Activated CD8-positive, alpha-beta T cell treated with anti-CD3 and anti-CD28 coated beads for 36 hours (primary cell): Measurements from ENCODE around the gene PLCE1. TPM values are rescaled to one million over a fixed set of nuclear protein-coding genes. Genes with fewer than 3 reads are reported as not detected.
"Not testable (repeated sequence)": the region's sequence is repeated elsewhere in the genome, so short reads cannot be mapped to it uniquely, and the experiment has no call there.

Experiments
- ATAC-seq: fragments of 200-7000 bp; cut with Tn5 transposase; one replicate; pipeline ENCODE4 v1.10.0; 2021; ENCODE audit warnings: mild to moderate bottlenecking, moderate library complexity
- CTCF ChIA-PET: fragments of 350-600 bp; sonication (Branson Sonifier 250); formaldehyde crosslinking; loops from one replicate; lab custom pipeline; 2021; ENCODE audit warnings: antibody characterized with exemption; lab: Charles Lee
- POLR2A ChIA-PET: fragments of 350-600 bp; sonication (Branson Sonifier 250); formaldehyde crosslinking; loops from one replicate; lab custom pipeline; 2021; ENCODE audit warnings: antibody characterized with exemption; lab: Charles Lee
- DNase-seq: peaks from one replicate; pipeline ENCODE4 v3.0.0-alpha.2; 2020
- H3K27ac Mint-ChIP-seq: one replicate; pipeline ENCODE4 v1.8.0; 2021; ENCODE audit warnings: mild to moderate bottlenecking, mixed read lengths
- H3K27me3 Mint-ChIP-seq: one replicate; pipeline ENCODE4 v1.8.0; 2021; ENCODE audit warnings: mixed read lengths
- H3K36me3 Mint-ChIP-seq: one replicate; pipeline ENCODE4 v1.8.0; 2021; ENCODE audit warnings: low read depth, mixed read lengths
- H3K4me1 Mint-ChIP-seq: one replicate; pipeline ENCODE4 v1.8.0; 2021; ENCODE audit warnings: low read depth, mixed read lengths
- H3K4me3 Mint-ChIP-seq: one replicate; pipeline ENCODE4 v1.8.0; 2021; ENCODE audit warnings: mild to moderate bottlenecking, moderate library complexity, mixed read lengths
- H3K9me3 Mint-ChIP-seq: one replicate; pipeline ENCODE4 v1.8.0; 2021; ENCODE audit warnings: mixed read lengths
- CTCF ChIP-seq: fragments of 200-600 bp; IDR thresholded peaks from one replicate; pipeline ENCODE4 v1.8.0; 2022; ENCODE audit warnings: antibody characterized with exemption, mild to moderate bottlenecking
- intact Hi-C: fragments of 100-400 bp; cut with micrococcal nuclease; formaldehyde crosslinking; loops from one replicate; pipeline ENCODE4 v1.10.0; 2022
- total RNA-seq, 2 experiments: library from RNA; stranded (reverse); gene quantifications; one replicate each; pipeline ENCODE4 v1.2.3, GENCODE V29; 2021

Gene PLCE1
- total RNA-seq, 2 experiments from 2014 or later: not detected

DNA sequence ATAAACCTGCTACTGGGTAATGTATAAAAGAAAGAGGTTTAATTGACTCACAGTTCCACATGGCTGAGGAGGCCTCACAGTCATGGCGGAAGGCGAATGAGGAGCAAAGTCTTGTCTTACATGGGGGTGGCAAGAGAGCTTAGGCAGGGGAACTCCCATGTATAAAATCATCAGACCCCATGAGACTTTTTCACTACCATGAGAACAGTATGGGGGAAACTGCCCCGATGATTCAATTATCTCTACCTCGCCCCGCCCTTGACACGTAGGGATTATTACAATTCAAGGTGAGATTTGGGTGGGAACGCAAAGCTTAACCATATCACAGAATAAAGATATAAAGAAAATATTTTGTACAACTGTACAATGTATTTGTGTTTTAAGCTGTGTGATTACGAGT, 39.4 kb upstream of the PLCE1 start:
- intact Hi-C loops: no loop called here

GRCh38 chr10:93954726-93955363, 38.9 kb upstream of the PLCE1 start:
- intact Hi-C loops: no loop called here
- Mint-ChIP-seq H3K27me3 (no peaks in the 10 kb centered on the region), H3K27ac (no peak overlapping the region), H3K9me3 (no peaks in the 10 kb centered on the region), H3K4me1 (no peaks in the 10 kb centered on the region), H3K36me3 (no peaks in the 10 kb centered on the region), H3K4me3 (no peak overlapping the region)
- ChIA-PET CTCF (interaction anchor here (1.3 kb wide), 1 partner anchor 24 kb away, joined by 3 read pairs; no protein-coding TSS in a partner anchor), POLR2A (no interaction called here)
- ATAC-seq (no peak), DNase-seq (no peak)
- no peak for TF ChIP-seq CTCF

More for the DNA sequence above, 39.4 kb upstream of the PLCE1 start:
- ChIA-PET POLR2A (no interaction called here), CTCF (interaction anchor here (1.3 kb wide), 1 partner anchor 24 kb away, joined by 3 read pairs; no protein-coding TSS in a partner anchor)
- H3K27ac Mint-ChIP-seq: no peak overlapping the region
- ATAC-seq (no peak), DNase-seq (no peak)
- H3K36me3 Mint-ChIP-seq: no peaks in the 10 kb centered on the region
- H3K4me1 Mint-ChIP-seq: no peaks in the 10 kb centered on the region
- TF ChIP-seq CTCF: no peak
- no peak overlapping the region for H3K4me3 Mint-ChIP-seq
- H3K9me3 Mint-ChIP-seq: no peaks in the 10 kb centered on the region
- no peaks in the 10 kb centered on the region for H3K27me3 Mint-ChIP-seq

- H3K4me3 Mint-ChIP-seq: no peak overlapping the region
- DNase-seq (no peak), ATAC-seq (no peak)
- POLR2A ChIA-PET: no interaction called here
- intact Hi-C loops: no loop called here
- CTCF ChIA-PET: no interaction called here
- H3K27ac Mint-ChIP-seq: no peak overlapping the region
- no peaks in the 10 kb centered on the region for H3K36me3 Mint-ChIP-seq
- no peaks in the 10 kb centered on the region for H3K27me3 Mint-ChIP-seq
- H3K9me3 Mint-ChIP-seq: no peaks in the 10 kb centered on the region
- H3K4me1 Mint-ChIP-seq: no peaks in the 10 kb centered on the region
- TF ChIP-seq CTCF: no peak
Observed at GRCh38 chr10:93958834-93959233, 34.9 kb upstream of the PLCE1 start.

DNA sequence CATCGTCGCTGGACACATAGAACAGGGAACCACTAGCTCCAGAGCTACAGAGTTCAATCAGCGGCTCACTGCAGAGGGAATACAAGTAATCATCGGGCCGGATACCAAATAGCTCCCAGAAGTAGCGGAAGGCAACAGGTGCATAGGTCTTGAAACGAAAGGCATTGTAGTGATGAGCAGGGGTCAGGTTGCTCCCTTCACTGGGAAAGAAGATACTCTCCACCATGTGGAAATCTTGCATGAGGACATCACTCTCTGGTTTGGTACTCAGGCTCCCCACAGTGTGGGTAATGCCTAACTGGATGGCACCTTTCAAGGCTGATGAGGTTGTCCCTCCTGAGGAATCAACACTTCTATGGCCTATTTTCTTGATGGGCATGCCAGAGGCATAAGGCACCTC, 32.7 kb upstream of the PLCE1 start:
- H3K27me3 Mint-ChIP-seq, H3K9me3 Mint-ChIP-seq, H3K36me3 Mint-ChIP-seq, POLR2A ChIA-PET, intact Hi-C loops, DNase-seq, H3K4me3 Mint-ChIP-seq, CTCF ChIA-PET, H3K27ac Mint-ChIP-seq, H3K4me1 Mint-ChIP-seq, ATAC-seq: not testable (repeated sequence)

DNA sequence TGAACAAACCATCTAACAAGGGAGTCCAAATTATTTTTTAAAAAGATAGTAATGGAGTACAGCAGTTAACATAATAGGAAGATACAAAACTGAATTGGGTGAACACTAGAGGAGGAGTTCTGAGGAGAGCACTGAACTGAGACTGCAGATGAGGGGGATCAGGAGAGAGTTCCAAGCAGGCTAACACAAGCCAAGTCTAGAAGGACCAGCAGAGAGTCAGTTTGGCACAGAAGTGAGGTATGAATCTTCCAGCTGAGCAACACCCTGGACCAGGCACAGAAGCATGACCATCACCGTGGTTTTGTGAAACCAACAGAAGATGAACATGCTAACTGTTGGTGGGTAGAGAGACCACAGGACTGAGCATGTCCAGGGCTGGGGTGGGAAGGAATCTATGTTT, 30.8 kb upstream of the PLCE1 start:
- no peak overlapping the region for H3K27ac Mint-ChIP-seq
- ChIA-PET CTCF (no interaction called here), POLR2A (no interaction called here)
- no peak for DNase-seq
- no peak for ATAC-seq
- no peaks in the 10 kb centered on the region for H3K4me1 Mint-ChIP-seq
- H3K4me3 Mint-ChIP-seq: no peak overlapping the region
- H3K9me3 Mint-ChIP-seq: no peaks in the 10 kb centered on the region
- intact Hi-C loops: no loop called here
- H3K27me3 Mint-ChIP-seq: no peaks in the 10 kb centered on the region
- no peak for TF ChIP-seq CTCF
- no peaks in the 10 kb centered on the region for H3K36me3 Mint-ChIP-seq
